GM10248 (cell line): ENCODE measurements around the gene ARID3A.

Experiments
- CTCF ChIA-PET: fragments of 300-600 bp; sonication (Branson Sonifier 250); formaldehyde crosslinking; extraction: SDS; loops from one replicate; lab custom pipeline; 2021; ENCODE audit warnings: antibody characterized with exemption; lab: Yijun Ruan, JAX
- POLR2A ChIA-PET: fragments of 350-650 bp; sonication (Branson Sonifier 250); formaldehyde crosslinking; extraction: SDS; loops from one replicate; lab custom pipeline; 2020; ENCODE audit warnings: antibody characterized with exemption; lab: Yijun Ruan, JAX
- DNase-seq: peaks from one replicate; pipeline ENCODE4 v3.0.0; 2012; ENCODE audit errors: extremely low spot score
- TF ChIP-seq, protein P1 (sequence below): IDR thresholded peaks from 2 replicates; pipeline ENCODE4 v1.5.1; 2012; ENCODE audit warnings: mild to moderate bottlenecking, low read depth; ENCODE audit errors: extremely low read depth, missing control alignments, control extremely low read depth

ARID3A gene

DNA sequence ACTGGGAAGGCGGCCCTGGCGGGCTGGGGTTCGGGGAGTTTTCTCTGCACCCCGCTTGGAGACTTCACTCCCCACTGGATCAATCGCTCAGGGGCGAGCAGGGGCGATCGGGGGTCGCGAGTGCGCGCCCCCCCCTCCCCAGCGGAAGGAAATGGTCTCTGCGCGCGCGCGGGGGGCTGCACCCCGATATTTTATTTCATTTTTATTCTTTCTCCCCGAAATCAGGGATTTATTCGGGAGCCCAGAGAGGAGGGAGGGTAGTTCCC is 421 bp downstream of the ARID3A start:
- ChIA-PET POLR2A (no interaction called here), CTCF (no interaction called here)
- TF ChIP-seq, protein P1, sequence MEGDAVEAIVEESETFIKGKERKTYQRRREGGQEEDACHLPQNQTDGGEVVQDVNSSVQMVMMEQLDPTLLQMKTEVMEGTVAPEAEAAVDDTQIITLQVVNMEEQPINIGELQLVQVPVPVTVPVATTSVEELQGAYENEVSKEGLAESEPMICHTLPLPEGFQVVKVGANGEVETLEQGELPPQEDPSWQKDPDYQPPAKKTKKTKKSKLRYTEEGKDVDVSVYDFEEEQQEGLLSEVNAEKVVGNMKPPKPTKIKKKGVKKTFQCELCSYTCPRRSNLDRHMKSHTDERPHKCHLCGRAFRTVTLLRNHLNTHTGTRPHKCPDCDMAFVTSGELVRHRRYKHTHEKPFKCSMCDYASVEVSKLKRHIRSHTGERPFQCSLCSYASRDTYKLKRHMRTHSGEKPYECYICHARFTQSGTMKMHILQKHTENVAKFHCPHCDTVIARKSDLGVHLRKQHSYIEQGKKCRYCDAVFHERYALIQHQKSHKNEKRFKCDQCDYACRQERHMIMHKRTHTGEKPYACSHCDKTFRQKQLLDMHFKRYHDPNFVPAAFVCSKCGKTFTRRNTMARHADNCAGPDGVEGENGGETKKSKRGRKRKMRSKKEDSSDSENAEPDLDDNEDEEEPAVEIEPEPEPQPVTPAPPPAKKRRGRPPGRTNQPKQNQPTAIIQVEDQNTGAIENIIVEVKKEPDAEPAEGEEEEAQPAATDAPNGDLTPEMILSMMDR: no peak
- DNase-seq: no peak

DNA sequence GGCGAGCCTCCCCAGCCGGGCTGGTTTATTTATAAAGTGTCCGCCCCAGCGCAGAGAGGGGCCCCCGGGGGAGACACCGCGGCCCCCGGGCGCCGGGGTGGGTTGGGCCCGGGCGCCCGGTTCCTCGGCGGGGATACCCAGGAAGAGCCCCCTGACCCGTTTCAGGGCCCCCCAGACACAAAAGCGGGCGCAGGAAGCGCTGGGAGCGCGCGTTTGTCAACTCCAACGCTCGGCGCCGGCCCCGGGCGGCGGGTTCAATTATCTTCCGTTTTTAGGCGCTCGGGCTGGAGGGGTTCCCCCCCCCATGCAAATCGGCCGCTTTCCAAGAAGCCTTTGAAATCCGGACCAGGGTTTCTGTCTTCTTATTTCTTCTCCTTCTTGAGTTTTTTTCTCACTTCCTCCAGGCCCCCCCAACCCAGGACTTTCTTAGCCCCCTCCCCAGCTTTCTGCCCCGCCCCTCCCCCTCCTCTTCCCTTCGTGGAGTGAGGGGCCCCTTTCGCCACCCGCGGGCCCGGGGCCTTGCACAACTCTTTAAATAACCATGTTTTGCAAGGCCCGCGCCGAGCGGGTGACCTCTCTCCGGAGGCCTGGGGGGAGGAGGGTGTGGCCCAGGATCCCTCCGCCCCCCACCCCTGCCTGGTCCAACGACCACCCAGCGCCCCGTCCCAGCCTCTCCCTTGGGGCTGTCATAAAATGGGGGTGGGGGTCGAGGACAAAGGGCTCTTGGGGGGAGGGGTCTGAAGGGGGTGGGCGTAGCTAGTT is 935 bp downstream of the ARID3A start:
- peak; percentile 75 for DNase-seq
- ChIA-PET POLR2A (no interaction called here), CTCF (interaction anchor here (1.1 kb wide), 1 partner anchor 58 kb away, joined by 4 read pairs; the partner anchor contains the start of gene WDR18)
- TF ChIP-seq, protein P1: no peak

DNA sequence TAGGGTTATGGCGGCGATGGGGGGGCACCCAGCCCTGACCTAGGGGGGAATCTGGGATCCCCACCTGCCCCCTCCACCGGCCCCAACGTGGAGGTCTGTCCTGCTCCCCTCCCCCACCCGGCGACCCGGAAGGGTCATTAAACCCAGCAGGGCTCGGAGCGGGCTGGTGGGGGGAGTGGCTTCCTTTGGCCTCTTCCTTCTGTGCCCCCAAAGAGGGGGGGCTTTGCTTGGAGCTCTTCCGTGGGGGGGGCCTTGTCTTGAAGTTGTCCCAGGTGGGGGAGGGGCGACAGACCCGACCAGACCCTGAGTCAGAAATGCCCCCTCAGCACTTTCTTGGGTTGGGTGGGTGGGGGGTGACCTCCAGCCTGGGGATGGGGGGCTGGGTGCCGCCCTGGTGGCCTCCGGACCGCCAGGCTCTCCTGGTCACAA is 1.5 kb downstream of the ARID3A start:
- TF ChIP-seq, protein P1: no peak
- no peak for DNase-seq
- ChIA-PET POLR2A (no interaction called here), CTCF (interaction anchor here (1.1 kb wide), 1 partner anchor 57 kb away, joined by 4 read pairs; the partner anchor contains the start of gene WDR18)

DNA sequence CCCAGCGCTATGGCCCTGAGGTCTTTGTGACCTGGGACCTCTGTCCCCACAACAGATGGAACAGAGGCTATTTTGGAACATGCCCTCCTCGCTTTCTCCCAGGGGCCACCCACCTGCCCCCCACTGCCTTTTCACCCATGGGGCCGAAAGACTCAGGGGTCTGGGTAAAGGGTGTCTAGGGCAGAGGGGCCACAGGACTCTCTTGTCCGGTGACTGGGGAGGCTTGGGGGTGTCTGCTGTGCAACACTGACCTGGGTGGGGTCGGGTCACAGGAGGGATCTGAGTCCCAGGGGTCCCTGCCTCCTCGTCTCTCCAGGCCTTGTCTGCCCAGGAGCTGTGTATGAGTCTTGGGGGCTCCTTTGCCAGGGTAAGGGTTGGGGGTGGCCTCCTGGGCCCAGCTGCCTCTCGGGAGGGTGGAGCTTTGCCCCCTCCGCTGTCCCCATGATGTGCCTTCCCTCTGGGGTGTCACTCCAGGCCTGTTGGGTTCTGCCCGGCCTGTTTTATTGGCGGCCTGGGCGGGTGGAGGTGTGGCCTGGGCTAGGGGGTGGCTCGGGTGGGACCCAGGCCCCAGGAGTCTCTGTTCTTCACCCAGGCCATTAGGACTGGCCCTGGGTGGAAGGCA is 2.1 kb downstream of the ARID3A start:
- CTCF ChIA-PET: interaction anchor here (1.1 kb wide), 1 partner anchor 56 kb away, joined by 4 read pairs; the partner anchor contains the start of gene WDR18
- no peak for DNase-seq
- TF ChIP-seq, protein P1: no peak
- POLR2A ChIA-PET: no interaction called here

DNA sequence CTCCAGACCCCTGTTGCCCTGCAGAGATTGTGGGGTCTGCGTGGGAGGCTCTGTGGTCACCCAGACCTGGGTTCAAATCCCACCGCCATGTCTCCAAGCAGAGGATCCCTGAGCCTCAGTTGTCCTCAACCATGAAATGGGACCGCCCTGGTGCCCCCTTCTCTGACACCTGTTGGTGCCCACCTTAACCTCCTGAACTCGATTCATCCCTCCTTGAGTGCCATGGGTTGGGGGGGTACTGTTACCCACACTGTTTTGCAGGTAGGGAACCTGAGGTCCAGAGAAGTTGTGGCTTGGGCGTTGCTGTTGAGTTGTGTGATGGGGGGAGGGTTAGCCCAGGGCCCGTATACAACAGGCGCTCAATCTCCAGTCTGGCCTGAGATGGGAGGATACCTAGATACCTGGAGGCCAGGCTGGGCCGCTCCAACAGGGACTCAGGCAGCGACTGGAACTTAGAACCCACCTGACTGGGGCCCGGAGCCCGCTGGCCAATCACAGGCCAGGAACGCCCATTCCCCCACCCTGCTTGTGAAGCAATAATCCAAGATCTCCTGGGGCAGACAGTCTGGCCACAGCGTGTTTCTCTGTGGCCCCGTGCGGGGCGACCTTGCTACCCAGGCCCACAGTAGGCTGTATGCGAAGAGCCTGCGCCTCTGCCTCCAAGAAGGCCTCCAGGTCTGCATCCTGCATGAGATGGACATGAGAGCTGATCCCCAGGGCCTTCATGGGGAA is 2.8 kb downstream of the ARID3A start:
- TF ChIP-seq, protein P1: no peak
- ChIA-PET POLR2A (no interaction called here), CTCF (no interaction called here)
- DNase-seq: no peak

DNA sequence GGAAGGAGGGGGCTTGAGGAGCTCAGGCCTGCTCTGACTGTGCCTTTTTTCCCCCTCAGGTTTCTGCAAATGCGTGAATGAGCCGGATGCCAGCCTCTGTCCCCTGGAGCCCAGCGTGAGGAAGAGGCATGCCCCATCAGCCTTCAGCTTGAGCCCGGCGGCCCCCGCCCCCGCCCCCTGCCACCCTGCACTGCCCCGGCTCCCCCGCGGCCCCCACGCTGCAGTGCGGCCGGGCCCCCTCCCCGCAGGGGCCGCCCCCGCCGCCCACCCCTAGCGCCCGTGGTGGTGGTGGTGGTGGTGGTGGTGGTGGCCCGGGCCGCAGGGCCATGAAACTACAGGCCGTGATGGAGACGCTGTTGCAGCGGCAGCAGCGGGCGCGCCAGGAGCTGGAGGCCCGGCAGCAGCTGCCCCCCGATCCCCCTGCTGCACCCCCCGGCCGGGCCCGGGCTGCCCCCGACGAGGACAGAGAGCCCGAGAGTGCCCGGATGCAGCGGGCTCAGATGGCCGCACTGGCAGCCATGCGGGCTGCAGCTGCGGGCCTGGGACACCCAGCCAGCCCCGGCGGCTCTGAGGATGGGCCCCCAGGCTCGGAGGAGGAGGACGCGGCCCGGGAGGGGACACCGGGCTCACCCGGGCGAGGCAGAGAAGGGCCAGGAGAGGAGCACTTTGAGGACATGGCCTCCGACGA is 3.5 kb downstream of the ARID3A start:
- DNase-seq: no peak
- POLR2A ChIA-PET: no interaction called here
- TF ChIP-seq, protein P1: no peak
- CTCF ChIA-PET: no interaction called here
